LHCN-M2 (cell line): ENCODE results near the gene ZNF385C. TPM values are rescaled to one million over a fixed set of nuclear protein-coding genes. Genes with fewer than 3 reads are reported as not detected.
A peak's percentile ranks its signal among the peaks of the same experiment; 100 is the strongest.

Experiments
- DNase-seq: peaks from one replicate; pipeline ENCODE4 v3.0.0-alpha.2; 2012; ENCODE audit warnings: low read depth
- total RNA-seq: library from RNA; depleted of rRNA; stranded (reverse); fragments of >200 nt; gene quantifications from 2 replicates; pipeline ENCODE4 v1.2.3, GENCODE V29; 2014

Gene ZNF385C
- total RNA-seq, 1 experiment from 2014 or later, result not detected

DNA sequence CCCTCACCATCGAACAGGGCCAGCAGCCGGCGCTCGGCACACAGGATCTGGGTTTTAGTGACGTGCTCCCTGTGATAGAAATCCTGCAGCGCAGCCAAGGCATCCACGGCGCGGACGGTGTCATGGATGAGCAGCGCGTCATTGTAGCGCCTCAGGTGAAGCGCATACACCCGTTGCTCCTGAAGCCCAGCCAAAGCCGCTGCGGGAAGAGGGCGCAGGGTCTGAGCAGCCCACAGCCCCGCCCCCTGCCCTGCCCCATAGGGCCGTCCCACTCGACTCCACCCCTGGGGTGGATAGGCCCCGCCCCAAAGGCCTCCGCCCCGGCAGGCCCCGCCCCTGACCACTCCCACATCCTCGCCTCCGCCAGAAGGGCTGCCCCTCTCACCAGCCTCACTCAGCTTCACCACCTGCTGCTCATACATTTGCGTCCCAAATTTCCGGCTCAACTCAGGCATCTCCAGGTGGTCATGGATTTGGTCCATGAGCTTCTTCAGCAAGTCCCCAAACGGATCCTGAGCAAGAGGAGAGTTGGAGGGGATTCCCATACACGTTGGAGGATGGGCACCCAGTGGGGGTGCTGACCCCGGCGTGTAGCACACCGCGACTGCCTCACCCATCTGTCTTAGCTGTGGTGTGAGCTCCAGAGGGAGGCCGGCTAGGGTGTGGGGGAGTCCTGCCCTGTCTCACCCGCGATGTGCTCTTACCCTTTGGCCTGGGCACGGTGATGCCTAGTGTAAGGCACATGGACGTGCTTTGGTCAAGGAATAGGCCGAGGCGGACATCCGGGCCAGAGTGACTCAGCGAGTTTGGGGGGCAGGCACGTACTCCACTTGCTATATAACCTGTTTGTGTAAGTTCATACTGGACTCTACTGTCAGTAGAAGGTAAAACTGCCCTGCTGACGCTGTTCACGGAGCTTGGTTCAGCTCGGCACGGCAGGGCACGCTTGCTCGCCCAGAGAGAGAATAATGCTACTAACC is 9.6 kb upstream of the ZNF385C start:
- no peak for DNase-seq

- no peak for DNase-seq
These were observed 8.9 kb upstream of the ZNF385C start for GRCh38 chr17:42107124-42107523.

DNA sequence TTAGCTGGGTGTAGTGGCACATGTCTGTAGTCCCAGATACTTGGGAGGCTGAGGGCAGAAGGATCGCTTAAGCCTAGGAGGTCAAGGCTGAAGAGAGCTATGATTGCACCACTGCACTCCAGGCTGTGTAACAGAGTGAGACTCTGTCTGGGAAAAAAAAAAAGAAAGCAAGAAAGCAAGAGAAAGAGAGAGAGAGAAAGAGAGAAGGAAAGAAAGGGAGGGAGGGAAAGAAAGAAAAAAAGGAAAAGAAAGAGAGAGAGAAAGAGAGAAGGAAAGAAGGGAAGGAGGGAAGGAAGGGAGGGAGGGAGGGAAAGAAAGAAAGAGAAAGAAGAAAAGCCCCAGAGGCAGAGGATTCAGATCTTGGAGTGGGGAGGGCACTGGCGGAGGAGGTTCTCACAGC is 7.7 kb upstream of the ZNF385C start:
- DNase-seq, result no peak

- no peak for DNase-seq
These were observed 6.0 kb upstream of the ZNF385C start for GRCh38 chr17:42104264-42104663.

- DNase-seq, result no peak
These were observed 5.1 kb upstream of the ZNF385C start for GRCh38 chr17:42103221-42103954.

DNA sequence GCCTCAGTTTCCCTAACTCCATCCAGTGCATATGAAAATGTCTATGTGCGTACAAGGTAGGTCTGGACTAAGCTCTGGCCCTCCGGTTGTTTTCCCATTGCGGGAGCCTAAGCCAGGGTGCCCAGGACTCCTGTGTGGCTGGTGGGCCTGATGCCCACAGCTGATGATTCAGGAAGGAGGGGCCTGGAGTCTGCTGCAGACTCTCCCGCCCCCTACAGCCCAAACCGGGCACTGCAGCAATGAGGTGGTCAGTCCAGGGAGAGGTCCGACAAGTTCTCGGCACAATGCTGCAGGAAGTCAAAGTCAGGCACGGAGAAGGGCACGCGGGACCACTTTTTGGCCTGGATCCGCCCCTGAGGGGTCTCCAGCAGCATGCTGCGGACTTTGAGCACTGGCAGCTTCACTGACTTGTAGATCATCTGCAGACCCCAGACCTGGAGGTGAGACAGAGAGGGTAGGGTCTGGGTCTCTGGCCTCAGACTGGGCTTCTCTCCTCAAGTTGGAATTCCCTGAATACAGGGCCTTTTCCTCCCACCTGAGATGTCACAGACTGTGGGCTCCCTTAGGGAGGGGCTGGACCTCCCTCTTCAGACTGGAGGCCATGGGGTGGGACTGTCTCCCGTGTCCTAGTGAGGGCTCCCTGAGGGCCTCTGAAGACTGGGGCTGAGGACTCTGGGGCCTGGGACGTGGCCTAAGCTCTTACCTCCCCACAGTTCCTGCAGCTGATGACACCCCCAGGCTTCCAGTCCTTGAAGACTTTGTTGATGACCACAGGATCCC is 3.4 kb upstream of the ZNF385C start:
- peak; percentile 61 for DNase-seq

DNA sequence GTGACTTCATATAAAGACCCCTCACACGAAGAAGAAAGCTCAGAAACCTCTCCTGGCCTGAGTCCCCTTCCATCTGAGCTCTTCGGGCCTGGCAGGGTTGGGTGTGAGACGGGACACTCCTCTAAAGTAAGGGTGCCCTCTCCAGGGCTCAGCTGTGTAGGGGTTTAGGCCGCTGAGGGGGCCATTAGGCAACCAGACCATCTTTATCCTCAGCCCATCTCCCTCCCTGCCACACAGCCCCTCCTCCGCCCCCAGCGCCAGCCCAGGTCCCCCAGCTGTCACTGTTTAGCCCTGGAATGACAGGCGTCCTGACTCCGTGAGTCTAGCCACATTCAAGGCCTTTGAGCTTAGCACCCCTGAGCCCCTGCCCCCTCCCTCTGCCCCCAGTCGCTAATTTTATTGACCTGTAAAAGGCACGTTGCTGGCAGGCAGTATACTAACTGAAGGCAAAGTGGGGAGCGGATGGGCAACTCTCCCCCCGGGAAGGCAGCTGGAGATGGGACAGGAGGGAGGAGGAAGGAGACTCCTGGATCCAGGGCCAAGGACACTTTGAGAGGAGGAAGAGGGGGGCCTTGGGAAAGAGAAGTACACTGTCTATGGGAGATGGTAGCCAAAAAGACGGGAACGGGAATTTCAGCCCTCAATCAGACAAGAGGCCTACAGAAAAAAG is 592 bp upstream of the ZNF385C start:
- no peak for DNase-seq

GRCh38 chr17:42096360-42097111 is 1.7 kb downstream of the ZNF385C start:
- DNase-seq, result no peak

DNA sequence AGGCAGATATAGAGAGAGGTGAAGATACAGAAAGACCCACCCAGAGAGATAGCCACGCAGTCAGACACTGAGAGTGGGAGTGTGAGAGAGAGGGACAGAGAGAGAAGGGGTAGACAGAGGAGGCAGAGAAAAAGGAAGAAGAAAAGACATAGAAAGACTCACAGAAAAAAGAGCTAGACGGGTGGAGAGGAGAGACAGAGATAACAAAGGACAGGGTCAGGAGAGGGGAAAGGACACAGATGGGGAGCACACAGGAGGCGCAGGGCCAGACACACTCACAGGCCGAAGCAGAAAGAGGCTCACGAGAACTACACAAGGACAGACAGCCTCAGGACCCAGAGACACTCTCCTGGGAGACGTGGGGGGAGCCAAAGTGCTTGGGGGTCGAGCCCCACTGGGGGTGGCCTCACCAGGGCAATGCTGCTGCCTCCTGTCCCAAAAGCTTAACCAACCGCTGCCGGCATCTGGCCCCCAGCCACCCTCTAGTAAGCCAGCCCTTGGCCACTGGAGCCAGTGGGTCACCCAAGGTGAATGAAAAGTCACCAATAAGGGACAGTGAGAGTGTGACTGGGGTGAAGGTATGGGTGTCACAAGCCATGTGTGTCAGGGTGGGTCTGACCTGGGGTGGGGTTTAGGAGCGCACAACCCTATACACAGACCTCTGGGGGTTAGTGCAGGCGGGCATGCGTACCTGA is 3.8 kb downstream of the ZNF385C start:
- DNase-seq, result no peak

DNA sequence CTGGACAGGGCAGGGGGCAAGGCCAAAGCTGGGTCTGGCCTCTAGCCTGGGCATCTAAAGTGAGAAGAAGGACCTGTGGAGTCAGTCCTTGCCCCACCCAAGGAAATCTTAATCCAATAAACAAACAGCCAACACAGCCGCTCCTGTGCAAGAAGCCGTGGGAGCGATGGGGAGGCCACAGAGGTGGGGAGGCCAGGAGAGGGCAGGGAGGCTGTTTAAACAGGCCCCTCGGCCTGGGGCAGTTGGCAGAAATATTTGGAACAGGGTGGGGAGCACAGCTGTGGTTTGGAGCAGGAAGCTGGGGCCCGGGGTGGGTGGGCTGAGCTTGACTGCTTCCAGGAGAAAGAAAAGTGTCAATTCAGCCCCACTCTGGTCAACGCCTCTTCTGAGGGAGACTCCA is 5.3 kb downstream of the ZNF385C start:
- DNase-seq, result no peak

GRCh38 chr17:42090964-42091790 is 7.1 kb downstream of the ZNF385C start:
- no peak for DNase-seq

- no peak for DNase-seq
These were observed 9.5 kb downstream of the ZNF385C start for GRCh38 chr17:42088736-42089135.

DNA sequence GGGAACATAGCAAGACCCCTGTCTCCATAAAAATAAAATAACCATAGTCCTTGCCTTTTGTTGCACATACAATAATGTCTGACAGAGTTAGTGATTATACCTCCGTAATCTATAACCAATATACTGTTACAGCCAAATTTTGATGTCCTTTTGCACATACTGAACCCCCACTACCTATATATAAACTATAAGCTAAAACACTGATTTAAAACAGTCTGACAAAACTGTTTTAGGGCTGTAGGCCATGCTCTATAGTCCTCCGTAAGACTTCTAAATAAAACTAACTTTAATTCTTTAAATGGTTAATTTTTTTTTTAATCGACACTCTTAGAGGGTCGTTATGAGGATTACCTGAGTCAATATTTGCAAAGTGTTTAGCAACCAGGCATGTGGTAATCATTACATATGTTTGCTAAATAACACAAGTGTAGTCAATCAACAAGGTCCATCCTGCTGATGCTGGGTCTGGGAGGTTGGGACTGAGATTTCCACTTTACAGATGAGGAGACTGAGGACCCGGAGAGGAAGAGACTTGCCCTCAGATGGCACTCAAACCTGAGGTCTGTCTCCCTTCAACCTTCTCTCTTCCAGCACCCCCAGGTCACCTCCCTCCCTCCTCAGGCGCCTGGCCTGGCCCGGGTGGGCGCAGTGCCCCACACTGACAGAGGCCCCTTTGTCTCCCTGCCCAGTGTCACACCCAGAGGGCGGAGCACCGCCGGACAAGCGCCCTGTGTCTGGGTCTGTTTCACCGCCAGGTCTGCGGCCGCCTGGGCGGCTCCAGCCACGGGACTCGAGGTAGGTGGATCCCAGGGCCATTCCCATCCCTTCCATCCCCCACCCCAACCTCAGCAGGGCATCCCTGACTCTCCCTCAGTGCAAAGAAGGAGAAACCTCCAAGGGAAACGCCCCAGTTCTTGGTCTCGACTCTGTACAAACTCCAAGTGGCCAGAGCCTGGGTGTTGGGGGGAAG is 10.3 kb downstream of the ZNF385C start:
- DNase-seq, result no peak

- no peak for DNase-seq
These were observed 11.1 kb downstream of the ZNF385C start for GRCh38 chr17:42087042-42087701.

DNA sequence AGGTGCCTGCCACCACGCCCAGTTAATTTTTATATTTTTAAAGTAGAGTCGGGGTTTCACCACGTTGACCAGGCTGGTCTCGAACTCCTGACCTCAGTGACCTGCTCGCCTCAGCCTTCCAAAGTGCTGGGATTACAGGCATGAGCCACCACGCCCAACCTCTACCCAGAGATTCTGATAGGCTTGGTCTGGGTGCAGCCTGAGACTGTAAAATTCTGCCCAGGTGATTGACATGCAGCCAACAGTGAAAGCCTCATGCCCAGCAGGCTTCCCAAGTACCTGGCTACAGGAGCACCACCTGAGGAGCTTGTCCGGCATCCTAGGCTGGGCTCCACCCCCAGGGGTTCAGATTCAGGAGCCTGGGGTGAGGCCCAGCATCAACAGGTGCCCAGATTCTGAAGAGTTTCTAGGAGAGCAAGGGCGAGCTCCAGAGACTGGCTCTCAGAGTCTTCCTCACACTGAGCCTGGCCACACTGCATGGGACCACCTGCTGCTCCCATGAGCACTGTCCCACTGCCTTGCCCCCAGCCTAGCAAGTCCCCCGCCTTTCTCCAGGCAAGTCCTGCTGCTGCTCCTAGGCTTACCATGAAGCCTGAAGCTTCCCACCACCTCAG is 16.6 kb downstream of the ZNF385C start:
- DNase-seq, result no peak

DNA sequence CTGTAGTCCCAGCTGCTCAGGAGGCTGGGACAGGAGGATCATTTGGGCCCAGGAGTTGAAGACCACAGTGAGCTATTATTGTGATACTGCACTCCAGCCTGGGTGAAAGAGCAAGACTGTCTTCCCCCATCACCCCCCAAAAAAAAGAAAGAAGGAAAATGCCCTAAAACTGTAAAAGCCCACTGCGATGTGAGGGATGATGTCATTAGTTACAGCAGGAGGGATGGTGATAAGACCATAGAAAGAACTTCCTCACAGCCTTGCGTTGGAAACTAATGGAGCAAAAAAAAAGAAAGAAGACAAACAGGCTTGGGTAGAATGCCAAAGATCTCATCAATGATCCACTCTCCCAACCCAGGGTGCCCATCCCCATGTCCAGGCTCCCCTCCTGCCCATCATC is 18.7 kb downstream of the ZNF385C start:
- DNase-seq, result no peak
